Measurements from ENCODE around the gene ZNF408. TPM values are rescaled to one million over a fixed set of nuclear protein-coding genes. Genes with fewer than 3 reads are reported as not detected.
"Not testable (repeated sequence)": the region's sequence is repeated elsewhere in the genome, so short reads cannot be mapped to it uniquely, and the experiment has no call there.

Gene ZNF408
- total RNA-seq, 1 experiment from 2014 or later = 16.1 TPM

- DNase-seq = peak; percentile 85
- Histone ChIP-seq H3K4me3 (no peak overlapping the region), H3K27me3 (no peaks in the 10 kb centered on the region), H3K9me3 (no peaks in the 10 kb centered on the region), H3K36me3 (peaks cover 18% of the 10 kb centered on the region)
Measured at GRCh38 chr11:46686886-46687795, 13.7 kb upstream of the ZNF408 start.

GRCh38 chr11:46690702-46691101, 10.1 kb upstream of the ZNF408 start:
- H3K27me3 ChIP-seq = no peaks in the 10 kb centered on the region

GRCh38 chr11:46692450-46692849, 8.4 kb upstream of the ZNF408 start:
- peaks cover 26% of the 10 kb centered on the region for H3K36me3 ChIP-seq
- no peak overlapping the region for H3K4me3 ChIP-seq
- no peak for DNase-seq

More at GRCh38 chr11:46690702-46691101, 10.1 kb upstream of the ZNF408 start:
- Histone ChIP-seq H3K36me3 (peaks cover 26% of the 10 kb centered on the region), H3K9me3 (no peaks in the 10 kb centered on the region), H3K4me3 (no peak overlapping the region)
- no peak for DNase-seq

GRCh38 chr11:46693597-46694012, 7.2 kb upstream of the ZNF408 start:
- Histone ChIP-seq H3K4me3 (no peak overlapping the region), H3K36me3 (peaks cover 18% of the 10 kb centered on the region), H3K27me3 (no peaks in the 10 kb centered on the region), H3K9me3 (no peaks in the 10 kb centered on the region)
- DNase-seq = no peak

More at GRCh38 chr11:46692450-46692849, 8.4 kb upstream of the ZNF408 start:
- Histone ChIP-seq H3K27me3 (no peaks in the 10 kb centered on the region), H3K9me3 (no peaks in the 10 kb centered on the region)

DNA sequence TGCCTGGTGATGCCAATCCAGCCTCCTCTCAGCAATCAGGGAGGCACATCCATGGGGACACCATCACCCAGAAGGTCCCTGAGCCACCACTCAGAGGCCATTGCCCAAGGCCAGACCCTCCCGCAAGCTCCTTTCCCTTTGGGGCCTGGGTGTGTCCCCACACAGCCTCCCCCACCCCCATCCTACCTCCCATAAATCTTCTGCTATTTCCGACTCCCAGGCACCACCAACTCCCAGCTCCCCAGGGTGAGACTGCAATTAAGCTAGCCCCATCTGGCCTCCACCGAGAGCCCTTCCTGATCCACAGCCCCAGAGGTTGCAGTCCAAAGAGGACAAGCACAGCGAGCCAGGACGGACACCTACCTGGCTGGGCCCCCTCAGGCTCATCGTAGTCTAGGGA, 6.8 kb upstream of the ZNF408 start:
- Histone ChIP-seq H3K9me3 (no peaks in the 10 kb centered on the region), H3K36me3 (peaks cover 18% of the 10 kb centered on the region), H3K27me3 (no peaks in the 10 kb centered on the region), H3K4me3 (no peak overlapping the region)
- DNase-seq = no peak

- no peaks in the 10 kb centered on the region for H3K27me3 ChIP-seq
- no peaks in the 10 kb centered on the region for H3K9me3 ChIP-seq
- DNase-seq = no peak
- peaks cover 21% of the 10 kb centered on the region for H3K36me3 ChIP-seq
- no peak overlapping the region for H3K4me3 ChIP-seq
Measured at GRCh38 chr11:46694607-46695006, 6.2 kb upstream of the ZNF408 start.

- Histone ChIP-seq H3K27me3 (no peaks in the 10 kb centered on the region), H3K36me3 (peaks cover 21% of the 10 kb centered on the region), H3K4me3 (no peak overlapping the region), H3K9me3 (no peaks in the 10 kb centered on the region; the same call in 1 of the 2 replicates)
- no peak for DNase-seq
Measured at GRCh38 chr11:46695345-46696211, 5.3 kb upstream of the ZNF408 start.

DNA sequence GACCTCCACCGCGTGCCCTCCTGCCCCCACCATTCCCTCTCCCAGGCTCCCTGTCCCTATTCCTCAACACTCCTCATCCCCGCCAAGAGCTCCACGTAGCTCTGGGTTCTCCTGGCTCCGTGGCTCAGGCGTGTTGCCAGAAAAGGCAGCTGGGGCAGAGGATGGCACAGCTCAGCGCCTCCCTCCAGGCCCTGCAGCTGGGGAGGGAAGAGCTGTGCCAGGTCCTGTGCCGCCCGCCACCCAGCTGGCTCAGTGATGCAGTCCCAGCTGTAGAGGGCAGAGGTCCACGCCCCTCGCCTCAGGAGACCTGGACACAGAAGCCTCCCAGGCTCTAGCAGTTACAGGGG, 4.6 kb upstream of the ZNF408 start:
- Histone ChIP-seq H3K9me3 (no peaks in the 10 kb centered on the region; the same call in 1 of the 2 replicates), H3K4me3 (no peak overlapping the region), H3K27me3 (no peaks in the 10 kb centered on the region), H3K36me3 (peaks cover 21% of the 10 kb centered on the region)
- DNase-seq = peak; percentile 78

DNA sequence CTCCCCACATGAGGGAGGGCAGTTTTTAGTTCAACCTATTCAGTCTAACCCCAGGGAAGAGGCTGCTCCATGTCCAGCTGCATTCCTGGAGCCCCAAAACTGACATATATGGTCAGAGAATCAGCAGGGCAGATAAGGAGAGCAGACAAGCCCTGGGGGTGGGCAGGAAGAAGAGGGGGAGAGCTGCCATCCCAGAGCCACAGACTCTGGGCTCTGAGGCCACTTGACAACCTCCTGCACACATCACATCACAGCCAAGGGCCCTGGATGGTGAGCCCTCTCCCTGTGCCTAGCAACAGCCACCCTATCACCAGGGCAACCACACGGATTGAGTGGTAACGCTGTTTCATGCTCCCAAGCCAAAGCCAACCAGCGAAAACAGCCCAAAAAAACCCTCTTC, 3.5 kb upstream of the ZNF408 start:
- no peaks in the 10 kb centered on the region for H3K27me3 ChIP-seq
- no peaks in the 10 kb centered on the region; the same call in 1 of the 2 replicates for H3K9me3 ChIP-seq
- H3K36me3 ChIP-seq = peaks cover 26% of the 10 kb centered on the region
- H3K4me3 ChIP-seq = no peak overlapping the region
- no peak for DNase-seq

- H3K27me3 ChIP-seq = no peaks in the 10 kb centered on the region
- peaks cover 30% of the 10 kb centered on the region for H3K36me3 ChIP-seq
- no peaks in the 10 kb centered on the region; the same call in 1 of the 2 replicates for H3K9me3 ChIP-seq
- DNase-seq = no peak
- H3K4me3 ChIP-seq = no peak overlapping the region
Measured at GRCh38 chr11:46697723-46698122, 3.1 kb upstream of the ZNF408 start.

- no peaks in the 10 kb centered on the region; the same call in 1 of the 2 replicates for H3K9me3 ChIP-seq
- H3K4me3 ChIP-seq = no peak overlapping the region
- no peak for DNase-seq
- H3K36me3 ChIP-seq = peaks cover 38% of the 10 kb centered on the region
- no peaks in the 10 kb centered on the region for H3K27me3 ChIP-seq
Measured at GRCh38 chr11:46698597-46698996, 2.2 kb upstream of the ZNF408 start.

GRCh38 chr11:46701078-46701654, 335 bp downstream of the ZNF408 start:
- Histone ChIP-seq H3K27me3 (no peaks in the 10 kb centered on the region), H3K9me3 (no peaks in the 10 kb centered on the region; the same call in 1 of the 2 replicates), H3K36me3 (peaks cover 43% of the 10 kb centered on the region), H3K4me3 (peak overlapping the region; percentile 83)
- no peak for DNase-seq

DNA sequence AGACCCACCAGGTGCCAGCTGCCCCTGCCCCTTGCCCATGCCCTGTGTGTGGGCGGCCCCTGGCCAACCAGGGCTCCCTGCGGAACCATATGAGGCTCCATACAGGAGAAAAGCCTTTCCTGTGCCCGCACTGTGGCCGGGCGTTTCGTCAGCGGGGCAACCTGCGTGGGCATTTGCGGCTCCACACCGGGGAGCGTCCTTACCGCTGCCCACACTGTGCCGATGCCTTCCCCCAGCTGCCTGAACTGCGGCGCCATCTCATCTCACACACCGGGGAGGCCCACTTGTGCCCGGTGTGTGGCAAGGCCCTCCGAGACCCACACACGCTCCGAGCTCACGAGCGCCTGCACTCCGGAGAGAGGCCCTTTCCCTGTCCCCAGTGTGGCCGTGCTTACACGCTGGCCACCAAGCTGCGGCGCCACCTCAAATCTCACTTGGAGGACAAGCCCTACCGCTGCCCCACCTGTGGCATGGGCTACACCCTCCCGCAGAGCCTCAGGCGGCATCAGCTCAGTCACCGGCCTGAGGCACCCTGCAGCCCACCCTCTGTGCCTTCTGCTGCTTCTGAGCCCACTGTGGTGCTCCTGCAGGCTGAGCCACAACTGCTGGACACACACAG, 4.3 kb downstream of the ZNF408 start:
- Histone ChIP-seq H3K9me3 (no peaks in the 10 kb centered on the region; the same call in 1 of the 2 replicates), H3K36me3 (peaks cover 42% of the 10 kb centered on the region), H3K27me3 (no peaks in the 10 kb centered on the region), H3K4me3 (no peak overlapping the region)
- no peak for DNase-seq

DNA sequence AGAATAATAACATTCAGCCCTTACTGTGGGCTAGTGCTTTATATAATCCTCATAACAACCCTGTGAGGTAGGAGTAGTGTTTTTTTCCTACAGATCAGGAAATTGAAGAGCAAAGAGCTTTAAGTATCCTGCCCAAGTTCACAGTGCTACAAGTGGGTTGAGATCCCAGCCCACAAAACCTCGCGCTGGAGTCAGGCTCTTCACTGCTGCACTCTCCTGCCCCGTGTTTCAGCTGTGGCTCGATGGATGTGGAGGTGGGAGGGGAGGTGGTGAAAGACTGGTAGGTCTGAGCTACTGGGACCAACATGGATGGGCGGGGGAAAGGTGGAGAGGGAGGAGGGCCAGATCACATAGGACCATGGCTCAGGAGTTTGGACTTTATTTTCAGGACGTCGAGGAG, 6.1 kb downstream of the ZNF408 start:
- Histone ChIP-seq H3K4me3 (no peak overlapping the region), H3K36me3 (peaks cover 40% of the 10 kb centered on the region), H3K27me3 (no peaks in the 10 kb centered on the region), H3K9me3 (no peaks in the 10 kb centered on the region)
- DNase-seq = no peak

DNA sequence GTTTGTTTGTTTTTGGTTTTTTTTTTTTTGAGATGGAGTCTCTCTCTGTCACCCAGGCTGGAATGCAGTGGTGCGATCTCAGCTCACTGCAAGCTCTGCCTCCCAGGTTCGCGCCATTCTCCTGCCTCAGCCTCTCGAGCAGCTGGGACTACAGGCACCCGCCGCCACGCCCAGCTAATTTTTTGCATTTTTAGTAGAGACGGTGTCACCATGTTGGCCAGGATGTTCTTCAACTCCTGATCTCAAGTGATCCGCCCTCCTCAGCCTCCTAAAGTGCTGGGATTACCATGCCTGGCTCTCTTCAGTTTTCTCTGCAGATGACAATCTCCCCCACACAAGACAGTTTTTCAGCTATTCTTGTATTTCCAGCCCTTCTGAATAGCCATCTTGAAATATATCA, 8.5 kb downstream of the ZNF408 start:
- H3K4me3 ChIP-seq, H3K27me3 ChIP-seq, DNase-seq, H3K9me3 ChIP-seq: not testable (repeated sequence)
- H3K36me3 ChIP-seq = peaks cover 19% of the 10 kb centered on the region

DNA sequence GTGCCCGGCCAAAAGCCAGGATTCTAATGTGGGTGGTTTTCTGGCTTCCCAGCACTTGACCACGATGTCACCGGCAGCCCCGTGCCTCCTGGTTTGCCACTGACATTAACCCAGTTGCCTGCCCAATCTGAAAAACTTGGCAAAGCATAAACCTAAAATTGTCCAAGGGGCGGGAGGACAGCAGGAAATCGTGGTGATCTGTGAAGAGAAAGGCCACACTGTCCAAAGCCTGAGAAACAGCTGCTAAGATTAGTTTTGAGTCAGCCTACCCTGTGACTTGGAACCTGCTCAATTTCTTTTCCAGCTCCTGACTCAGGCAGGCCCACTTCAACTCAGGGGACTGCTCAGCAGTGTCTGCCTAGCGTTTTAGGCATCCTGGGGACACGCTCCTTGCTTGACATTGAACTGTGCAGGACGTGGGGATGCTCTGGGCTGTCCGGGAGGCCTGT, 10.0 kb downstream of the ZNF408 start:
- peak; percentile 86 for DNase-seq

More for the DNA sequence above, 10.0 kb downstream of the ZNF408 start:
- peaks cover 6% of the 10 kb centered on the region for H3K36me3 ChIP-seq
- no peak overlapping the region for H3K4me3 ChIP-seq
- no peaks in the 10 kb centered on the region for H3K9me3 ChIP-seq
- H3K27me3 ChIP-seq = no peaks in the 10 kb centered on the region

Data from MG63 (cell line).